A549 (cell line): ENCODE results near the gene TXNRD2. TPM values are rescaled to one million over a fixed set of nuclear protein-coding genes. Genes with fewer than 3 reads are reported as not detected.

Experiments used
- ATAC-seq, 2 experiments: fragments of 200-7000 bp in 1 of 2; fragments of >200 bp in 1 of 2; cut with Nextera tagmentation in 1 of 2; cut with Tn5 transposase in 1 of 2; 3 replicates each; pipeline versions ENCODE4 v1.8.0 to v1.9.1; 2018 to 2020; ENCODE audit warnings: mild to moderate bottlenecking in 1 of 2, moderate library complexity in 1 of 2
- CTCF ChIA-PET: fragments of 300-600 bp; sonication (Branson Sonifier 250); formaldehyde crosslinking; extraction: SDS; loops from one replicate; lab custom pipeline; 2021; ENCODE audit warnings: antibody characterized with exemption, inconsistent platforms; lab: Yijun Ruan, JAX
- POLR2A ChIA-PET: fragments of 350-600 bp; formaldehyde crosslinking; extraction: SDS; loops from one replicate; lab custom pipeline; 2021; ENCODE audit warnings: antibody characterized with exemption, inconsistent platforms; lab: Yijun Ruan, JAX
- DNase-seq, 2 experiments: peaks; one replicate each; pipeline versions ENCODE4 v3.0.0 to v3.0.0-alpha.2; 2011 to 2016; ENCODE audit warnings: low read depth in 1 of 2, low spot score in 1 of 2
- FAIRE-seq: peaks from 2 replicates; lab custom pipeline; 2011; peaks lifted over from hg19 to GRCh38; lab: Jason Lieb, UNC
- H3K27ac ChIP-seq, 2 experiments: fragments of >200 bp; sonication (Bioruptor Twin); formaldehyde crosslinking; 3 replicates each; pipeline ENCODE4 v1.5.1; 2016 to 2017
- H3K4me1 ChIP-seq: fragments of >200 bp; sonication (Bioruptor Twin); formaldehyde crosslinking; 3 replicates; pipeline ENCODE4 v1.6.1; 2016
- H3K4me2 ChIP-seq: fragments of >200 bp; sonication (Bioruptor Twin); formaldehyde crosslinking; 3 replicates; pipeline ENCODE4 v1.6.1; 2016
- H3K4me3 ChIP-seq: fragments of >200 bp; sonication (Bioruptor Twin); formaldehyde crosslinking; 3 replicates; pipeline ENCODE4 v1.5.1; 2016
- H3K9me3 ChIP-seq: fragments of >200 bp; sonication (Bioruptor Twin); formaldehyde crosslinking; 3 replicates; pipeline ENCODE4 v1.6.1; 2016
- CHD2 ChIP-seq: fragments of 150-350 bp; IDR thresholded peaks from 2 replicates; pipeline ENCODE4 v1.6.1; 2014; ENCODE audit warnings: low read length; ENCODE audit not compliant: partially characterized antibody
- EHF ChIP-seq: fragments of 250-450 bp; sonication (Bioruptor Pico); IDR thresholded peaks from 2 replicates; pipeline ENCODE4 v1.5.0; 2020; ENCODE audit warnings: mild to moderate bottlenecking
- EHMT2 ChIP-seq: fragments of 200-600 bp; sonication (generic); IDR thresholded peaks from 2 replicates; pipeline ENCODE4 v1.6.1; 2016; ENCODE audit warnings: antibody characterized with exemption, low read depth, mild to moderate bottlenecking, moderate library complexity
- EP300 ChIP-seq, 2 experiments: fragments of >200 bp; sonication (Bioruptor Twin); formaldehyde crosslinking; IDR thresholded peaks; 2 replicates in 1 of 2; 3 replicates in 1 of 2; pipeline ENCODE4 v1.6.1; 2016 to 2017
- FOSB ChIP-seq: fragments of 250-450 bp; sonication (Bioruptor Pico); IDR thresholded peaks from 2 replicates; pipeline ENCODE4 v1.5.0; 2020; ENCODE audit warnings: mild to moderate bottlenecking, moderate library complexity
- FOXS1 ChIP-seq: fragments of 250-450 bp; sonication (Bioruptor Pico); IDR thresholded peaks from 2 replicates; pipeline ENCODE4 v1.5.0; 2020; ENCODE audit warnings: mild to moderate bottlenecking, moderate library complexity
- HMGXB4 ChIP-seq: fragments of 250-450 bp; sonication (Bioruptor Pico); IDR thresholded peaks from 2 replicates; pipeline ENCODE4 v1.5.0; 2021; ENCODE audit warnings: mild to moderate bottlenecking, moderate library complexity, borderline replicate concordance
- MAX ChIP-seq: IDR thresholded peaks from 2 replicates; pipeline ENCODE4 v1.6.1; 2012
- MAZ ChIP-seq: fragments of 150-350 bp; IDR thresholded peaks from 2 replicates; pipeline ENCODE4 v1.6.1; 2014; ENCODE audit warnings: antibody characterized with exemption, low read depth, low read length, borderline replicate concordance
- RAD21 ChIP-seq, 2 experiments: fragments of >200 bp in 1 of 2; sonication (Bioruptor Twin) in 1 of 2; formaldehyde crosslinking in 1 of 2; IDR thresholded peaks in 1 of 2; conservative IDR thresholded peaks in 1 of 2; 2 replicates in 1 of 2; 3 replicates in 1 of 2; pipeline ENCODE4 v1.6.1; 2012 to 2018; ENCODE audit warnings: inconsistent platforms in 1 of 2
- RARB ChIP-seq: fragments of 250-450 bp; sonication (Bioruptor Pico); IDR thresholded peaks from 2 replicates; pipeline ENCODE4 v1.8.0; 2021; ENCODE audit warnings: mild to moderate bottlenecking, moderate library complexity
- REST ChIP-seq: fragments of 200-600 bp; sonication (generic); IDR thresholded peaks from 2 replicates; pipeline ENCODE4 v1.6.1; 2016; ENCODE audit warnings: antibody characterized with exemption, mild to moderate bottlenecking, moderate library complexity
- SMC3 ChIP-seq: fragments of >200 bp; sonication (Bioruptor Twin); formaldehyde crosslinking; IDR thresholded peaks from 3 replicates; pipeline ENCODE4 v1.6.1; 2018; ENCODE audit warnings: inconsistent platforms
- SREBF2 ChIP-seq: fragments of 450-650 bp; IDR thresholded peaks from 2 replicates; pipeline ENCODE4 v1.6.1; 2014; ENCODE audit warnings: mild to moderate bottlenecking, moderate library complexity
- TP53 ChIP-seq: fragments of 250-450 bp; sonication (Bioruptor Pico); IDR thresholded peaks from 2 replicates; pipeline ENCODE4 v1.5.0; 2021; ENCODE audit warnings: mild to moderate bottlenecking, moderate library complexity
- ZC3H11A ChIP-seq: fragments of 450-650 bp; IDR thresholded peaks from 2 replicates; pipeline ENCODE4 v1.6.1; 2014; ENCODE audit warnings: antibody characterized with exemption, mild to moderate bottlenecking
- ZNF302 ChIP-seq: fragments of 250-450 bp; sonication (Bioruptor Pico); IDR thresholded peaks from 2 replicates; pipeline ENCODE4 v1.9.0; 2021; ENCODE audit warnings: inconsistent platforms, mild to moderate bottlenecking, moderate library complexity
- WGBS: methylation state at CpG from one replicate; pipeline ENCODE4 v1.1.6; 2017; ENCODE audit errors: missing lambda C conversion rate; 5-methylcytosine and 5-hydroxymethylcytosine counted together
- polyA plus RNA-seq, 4 experiments: library from polyadenylated mRNA; depleted of rRNA in 3 of 4; stranded (reverse); fragments of >200 nt; fragmentation: RNase III in 1 of 4; extraction: RNeasy Plus Mini Kit Qiagen cat#74134 plus additional on column Dnase treatment in 1 of 4; gene quantifications; 2 replicates in 3 of 4; 3 replicates in 1 of 4; pipeline ENCODE4 v1.2.3, GENCODE V29; 2011 to 2017
- TF ChIP-seq, protein P1 (sequence below): fragments of >200 bp; sonication (Bioruptor Twin); formaldehyde crosslinking; IDR thresholded peaks from 3 replicates; pipeline ENCODE4 v1.6.1; 2016
- TF ChIP-seq, protein P2 (sequence below): fragments of 250-450 bp; sonication (Bioruptor Pico); IDR thresholded peaks from 2 replicates; pipeline ENCODE4 v1.5.0; 2020; ENCODE audit warnings: low read depth, mild to moderate bottlenecking, moderate library complexity

Gene TXNRD2
- polyA plus RNA-seq, 2 of the 4 experiments (the other 2 are of a cell fraction) = 16.3 to 25.6 TPM

- no peak overlapping the region for H3K4me3 ChIP-seq
- TF ChIP-seq MAX (no peak), CHD2 (no peak), FOSB (no peak), TP53 (CRISPR knock-in tag) (no peak), EHF (no peak), RAD21 (conservative IDR thresholded peaks at IDR 0.05 in 1 of 2, IDR thresholded peaks at IDR 0.05 in 1 of 2) (no peak), MAZ (no peak), ZC3H11A (no peak), SREBF2 (no peak), EP300 (IDR thresholded peaks at IDR 0.05) (no peak), SMC3 (no peak), HMGXB4 (CRISPR knock-in tag) (no peak), EHMT2 (no peak), FOXS1 (no peak), ZNF302 (CRISPR knock-in tag) (no peak), REST (no peak), RARB (CRISPR knock-in tag) (no peak)
- TF ChIP-seq, protein P1, sequence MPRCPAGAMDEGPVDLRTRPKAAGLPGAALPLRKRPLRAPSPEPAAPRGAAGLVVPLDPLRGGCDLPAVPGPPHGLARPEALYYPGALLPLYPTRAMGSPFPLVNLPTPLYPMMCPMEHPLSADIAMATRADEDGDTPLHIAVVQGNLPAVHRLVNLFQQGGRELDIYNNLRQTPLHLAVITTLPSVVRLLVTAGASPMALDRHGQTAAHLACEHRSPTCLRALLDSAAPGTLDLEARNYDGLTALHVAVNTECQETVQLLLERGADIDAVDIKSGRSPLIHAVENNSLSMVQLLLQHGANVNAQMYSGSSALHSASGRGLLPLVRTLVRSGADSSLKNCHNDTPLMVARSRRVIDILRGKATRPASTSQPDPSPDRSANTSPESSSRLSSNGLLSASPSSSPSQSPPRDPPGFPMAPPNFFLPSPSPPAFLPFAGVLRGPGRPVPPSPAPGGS = no peak
- TF ChIP-seq, protein P2, sequence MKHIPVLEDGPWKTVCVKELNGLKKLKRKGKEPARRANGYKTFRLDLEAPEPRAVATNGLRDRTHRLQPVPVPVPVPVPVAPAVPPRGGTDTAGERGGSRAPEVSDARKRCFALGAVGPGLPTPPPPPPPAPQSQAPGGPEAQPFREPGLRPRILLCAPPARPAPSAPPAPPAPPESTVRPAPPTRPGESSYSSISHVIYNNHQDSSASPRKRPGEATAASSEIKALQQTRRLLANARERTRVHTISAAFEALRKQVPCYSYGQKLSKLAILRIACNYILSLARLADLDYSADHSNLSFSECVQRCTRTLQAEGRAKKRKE (CRISPR knock-in tag) = no peak
- TF ChIP-seq, all 56 proteins: peak for 0
- CTCF ChIA-PET = interaction anchor here (2.1 to 4.1 kb wide), 2 partner anchors 143 to 169 kb away, joined by 5 to 18 read pairs; no protein-coding TSS in a partner anchor
- FAIRE-seq = no peak
- H3K4me1 ChIP-seq = no peaks in the 10 kb centered on the region
- no peak for ATAC-seq
- POLR2A ChIA-PET = no interaction called here
- H3K27ac ChIP-seq = no peak overlapping the region
- no peak for DNase-seq
- H3K9me3 ChIP-seq = no peaks in the 10 kb centered on the region
- H3K4me2 ChIP-seq = no peak overlapping the region
- 90% methylated on average over 12 of the region's 16 CpGs for WGBS
Observed at GRCh38 chr22:19898831-19899567, 42.6 kb downstream of the TXNRD2 start.
